GM12874 (cell line): ENCODE data around the gene RBM4B.

Experiments used
- CTCF ChIP-seq: IDR thresholded peaks from 2 replicates; pipeline ENCODE4 v1.5.1; 2011; ENCODE audit warnings: low read depth, mild to moderate bottlenecking, control low read depth, low read length, moderate library complexity; ENCODE audit not compliant: insufficient read depth

RBM4B gene

GRCh38 chr11:66619080-66619554, 58.6 kb downstream of the RBM4B start:
- no peak for TF ChIP-seq CTCF

DNA sequence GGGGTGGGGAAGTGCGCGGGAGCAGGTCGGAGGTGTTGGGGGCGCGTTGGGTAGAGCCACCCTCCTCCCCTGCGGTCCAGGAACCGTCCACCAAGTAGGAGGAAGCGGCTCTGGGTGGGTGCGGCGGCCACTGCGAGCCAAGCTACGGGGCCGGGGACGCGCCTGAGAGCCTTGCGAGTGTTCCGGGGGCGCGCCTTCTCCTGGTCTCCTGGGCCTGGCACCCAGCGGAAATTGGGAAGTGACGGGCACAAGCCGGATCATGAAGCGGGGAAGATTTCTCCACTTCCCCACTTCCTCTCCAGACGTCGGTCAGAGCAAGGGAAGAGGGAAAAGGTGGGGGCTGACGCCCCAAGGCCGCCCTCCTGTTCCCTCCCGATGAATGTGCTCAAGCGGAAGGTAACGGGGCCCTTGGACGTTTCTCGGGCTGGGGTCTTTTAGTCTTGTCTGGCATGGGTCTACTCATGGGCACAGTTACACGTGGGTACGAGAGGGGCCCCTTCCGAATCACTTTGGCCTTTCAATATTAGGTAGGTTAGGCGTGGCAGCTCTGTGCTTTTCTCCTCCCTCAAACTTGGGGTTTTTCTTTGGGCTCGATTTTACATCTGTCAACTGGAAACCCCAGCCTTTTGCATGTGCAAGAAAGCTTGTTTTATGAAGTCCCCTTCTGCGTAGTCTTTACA, 60.4 kb downstream of the RBM4B start:
- no peak for TF ChIP-seq CTCF

- no peak for TF ChIP-seq CTCF
Measured at GRCh38 chr11:66616379-66617154, 61.1 kb downstream of the RBM4B start, which contains the start of gene RBM14. Gene RBM14 (plus strand): TSS chr11:66616630. CDS start chr11:66616721, 91 bp downstream.
